GM23338 (cell line): ENCODE measurements around the gene NAALADL2.

Experiments
- CREB1 ChIP-seq: fragments of 250-450 bp; sonication (Bioruptor Pico); IDR thresholded peaks from 2 replicates; pipeline ENCODE4 v1.5.0; 2020; ENCODE audit warnings: low read depth, mild to moderate bottlenecking, moderate library complexity
- CTCF ChIP-seq, 2 experiments: fragments of 200-600 bp in 1 of 2; sonication (generic) in 1 of 2; conservative IDR thresholded peaks; 2 replicates each; pipeline versions ENCODE4 v1.5.1 to v1.6.1; 2016 to 2017; ENCODE audit warnings: antibody characterized with exemption in 2 of 2, low read depth in 2 of 2, mild to moderate bottlenecking in 2 of 2, moderate library complexity in 1 of 2
- ETS1 ChIP-seq: IDR thresholded peaks from 2 replicates; pipeline ENCODE4 v1.6.1; 2016; ENCODE audit warnings: antibody characterized with exemption
- EZH2 ChIP-seq: fragments of 200-600 bp; sonication (generic); IDR thresholded peaks from one replicate; pipeline ENCODE4 v1.8.0; 2017; ENCODE audit warnings: antibody characterized with exemption, mild to moderate bottlenecking, low read depth; ENCODE audit not compliant: unreplicated experiment
- EZH2phosphoT487 ChIP-seq: fragments of 200-600 bp; sonication (generic); IDR thresholded peaks from one replicate; pipeline ENCODE4 v1.8.1; 2018; ENCODE audit warnings: antibody characterized with exemption; ENCODE audit not compliant: unreplicated experiment
- JUNB ChIP-seq: IDR thresholded peaks from one replicate; pipeline ENCODE4 v1.6.1; 2016; ENCODE audit warnings: antibody characterized with exemption; ENCODE audit not compliant: unreplicated experiment
- POLR2AphosphoS5 ChIP-seq: IDR thresholded peaks from 2 replicates; pipeline ENCODE4 v1.6.1; 2016; ENCODE audit warnings: antibody characterized with exemption, low read depth
- REST ChIP-seq: IDR thresholded peaks from one replicate; pipeline ENCODE4 v1.6.1; 2018; ENCODE audit warnings: antibody characterized with exemption; ENCODE audit not compliant: unreplicated experiment
- STAT1 ChIP-seq: IDR thresholded peaks from one replicate; pipeline ENCODE4 v1.6.1; 2016; ENCODE audit warnings: antibody characterized with exemption; ENCODE audit not compliant: unreplicated experiment
- ZNF331 ChIP-seq: fragments of 250-450 bp; sonication (Bioruptor Pico); IDR thresholded peaks from 2 replicates; pipeline ENCODE4 v1.5.0; 2020; ENCODE audit warnings: low read depth, mild to moderate bottlenecking, moderate library complexity
- TF ChIP-seq, protein P1 (sequence below): fragments of 250-450 bp; sonication (Bioruptor Pico); IDR thresholded peaks from 2 replicates; pipeline ENCODE4 v1.5.0; 2020; ENCODE audit warnings: mild to moderate bottlenecking, moderate library complexity

GRCh38 chr3:174891524-174892203 is 32.5 kb downstream of the NAALADL2 start:
- peak; percentile 44 to 74 for TF ChIP-seq CTCF (conservative IDR thresholded peaks at IDR 0.05; ENCODE audit: low read depth in 2 of 2)
- no peak for TF ChIP-seq JUNB
- TF ChIP-seq REST, result no peak
- no peak for TF ChIP-seq EZH2phosphoT487
- no peak for TF ChIP-seq POLR2AphosphoS5
- TF ChIP-seq STAT1, result no peak
- no peak for TF ChIP-seq EZH2
- TF ChIP-seq CREB1 (CRISPR knock-in tag), result no peak
- TF ChIP-seq, protein P1, sequence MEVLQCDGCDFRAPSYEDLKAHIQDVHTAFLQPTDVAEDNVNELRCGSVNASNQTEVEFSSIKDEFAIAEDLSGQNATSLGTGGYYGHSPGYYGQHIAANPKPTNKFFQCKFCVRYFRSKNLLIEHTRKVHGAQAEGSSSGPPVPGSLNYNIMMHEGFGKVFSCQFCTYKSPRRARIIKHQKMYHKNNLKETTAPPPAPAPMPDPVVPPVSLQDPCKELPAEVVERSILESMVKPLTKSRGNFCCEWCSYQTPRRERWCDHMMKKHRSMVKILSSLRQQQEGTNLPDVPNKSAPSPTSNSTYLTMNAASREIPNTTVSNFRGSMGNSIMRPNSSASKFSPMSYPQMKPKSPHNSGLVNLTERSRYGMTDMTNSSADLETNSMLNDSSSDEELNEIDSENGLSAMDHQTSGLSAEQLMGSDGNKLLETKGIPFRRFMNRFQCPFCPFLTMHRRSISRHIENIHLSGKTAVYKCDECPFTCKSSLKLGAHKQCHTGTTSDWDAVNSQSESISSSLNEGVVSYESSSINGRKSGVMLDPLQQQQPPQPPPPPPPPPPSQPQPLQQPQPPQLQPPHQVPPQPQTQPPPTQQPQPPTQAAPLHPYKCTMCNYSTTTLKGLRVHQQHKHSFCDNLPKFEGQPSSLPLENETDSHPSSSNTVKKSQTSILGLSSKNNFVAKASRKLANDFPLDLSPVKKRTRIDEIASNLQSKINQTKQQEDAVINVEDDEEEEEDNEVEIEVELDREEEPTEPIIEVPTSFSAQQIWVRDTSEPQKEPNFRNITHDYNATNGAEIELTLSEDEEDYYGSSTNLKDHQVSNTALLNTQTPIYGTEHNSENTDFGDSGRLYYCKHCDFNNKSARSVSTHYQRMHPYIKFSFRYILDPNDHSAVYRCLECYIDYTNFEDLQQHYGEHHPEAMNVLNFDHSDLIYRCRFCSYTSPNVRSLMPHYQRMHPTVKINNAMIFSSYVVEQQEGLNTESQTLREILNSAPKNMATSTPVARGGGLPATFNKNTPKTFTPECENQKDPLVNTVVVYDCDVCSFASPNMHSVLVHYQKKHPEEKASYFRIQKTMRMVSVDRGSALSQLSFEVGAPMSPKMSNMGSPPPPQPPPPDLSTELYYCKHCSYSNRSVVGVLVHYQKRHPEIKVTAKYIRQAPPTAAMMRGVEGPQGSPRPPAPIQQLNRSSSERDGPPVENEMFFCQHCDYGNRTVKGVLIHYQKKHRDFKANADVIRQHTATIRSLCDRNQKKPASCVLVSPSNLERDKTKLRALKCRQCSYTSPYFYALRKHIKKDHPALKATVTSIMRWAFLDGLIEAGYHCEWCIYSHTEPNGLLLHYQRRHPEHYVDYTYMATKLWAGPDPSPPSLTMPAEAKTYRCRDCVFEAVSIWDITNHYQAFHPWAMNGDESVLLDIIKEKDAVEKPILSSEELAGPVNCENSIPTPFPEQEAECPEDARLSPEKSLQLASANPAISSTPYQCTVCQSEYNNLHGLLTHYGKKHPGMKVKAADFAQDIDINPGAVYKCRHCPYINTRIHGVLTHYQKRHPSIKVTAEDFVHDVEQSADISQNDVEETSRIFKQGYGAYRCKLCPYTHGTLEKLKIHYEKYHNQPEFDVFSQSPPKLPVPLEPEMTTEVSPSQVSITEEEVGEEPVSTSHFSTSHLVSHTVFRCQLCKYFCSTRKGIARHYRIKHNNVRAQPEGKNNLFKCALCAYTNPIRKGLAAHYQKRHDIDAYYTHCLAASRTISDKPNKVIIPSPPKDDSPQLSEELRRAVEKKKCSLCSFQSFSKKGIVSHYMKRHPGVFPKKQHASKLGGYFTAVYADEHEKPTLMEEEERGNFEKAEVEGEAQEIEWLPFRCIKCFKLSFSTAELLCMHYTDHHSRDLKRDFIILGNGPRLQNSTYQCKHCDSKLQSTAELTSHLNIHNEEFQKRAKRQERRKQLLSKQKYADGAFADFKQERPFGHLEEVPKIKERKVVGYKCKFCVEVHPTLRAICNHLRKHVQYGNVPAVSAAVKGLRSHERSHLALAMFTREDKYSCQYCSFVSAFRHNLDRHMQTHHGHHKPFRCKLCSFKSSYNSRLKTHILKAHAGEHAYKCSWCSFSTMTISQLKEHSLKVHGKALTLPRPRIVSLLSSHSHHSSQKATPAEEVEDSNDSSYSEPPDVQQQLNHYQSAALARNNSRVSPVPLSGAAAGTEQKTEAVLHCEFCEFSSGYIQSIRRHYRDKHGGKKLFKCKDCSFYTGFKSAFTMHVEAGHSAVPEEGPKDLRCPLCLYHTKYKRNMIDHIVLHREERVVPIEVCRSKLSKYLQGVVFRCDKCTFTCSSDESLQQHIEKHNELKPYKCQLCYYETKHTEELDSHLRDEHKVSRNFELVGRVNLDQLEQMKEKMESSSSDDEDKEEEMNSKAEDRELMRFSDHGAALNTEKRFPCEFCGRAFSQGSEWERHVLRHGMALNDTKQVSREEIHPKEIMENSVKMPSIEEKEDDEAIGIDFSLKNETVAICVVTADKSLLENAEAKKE (CRISPR knock-in tag), result no peak
- TF ChIP-seq ETS1, result no peak
- no peak for TF ChIP-seq ZNF331
